ENCODE results near the gene CSMD2. TPM values are rescaled to one million over a fixed set of nuclear protein-coding genes. Genes with fewer than 3 reads are reported as not detected.

The CSMD2 gene
- total RNA-seq, 4 donors from 2014 or later = 0.16 to 1.00 (median 0.27) TPM; not detected in 1

DNA sequence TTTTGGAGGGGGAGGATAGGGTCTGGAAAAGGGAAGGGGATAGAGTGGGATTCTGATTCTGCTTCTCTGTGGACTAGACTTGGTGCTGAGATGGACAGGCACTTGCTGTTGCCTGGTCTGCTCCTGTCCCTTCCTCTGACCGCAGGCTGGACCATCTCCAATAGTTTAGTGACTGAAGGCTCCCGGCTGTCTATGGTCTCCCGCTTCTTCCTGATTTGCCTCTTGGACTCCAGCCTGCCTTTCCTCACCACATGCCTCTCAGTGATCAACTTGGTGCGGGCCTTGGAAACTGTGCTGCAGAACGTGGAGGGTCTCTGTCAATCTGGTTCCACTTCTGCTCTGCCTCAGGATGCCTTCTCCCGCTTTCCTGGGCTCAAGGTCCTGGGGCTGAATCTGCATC, 698.9 kb downstream of the CSMD2 start:
- no peaks in the 10 kb centered on the region for H3K27me3 ChIP-seq
- H3K4me1 ChIP-seq = peaks cover 0 to 23% (median 2%) of the 10 kb centered on the region in 4 donors
- in situ Hi-C loops (cut with MboI; ENCODE audit: low pct_ligation_motif_present in 1 of 4, low pct_unique_long_range_greater_than_20kb in 1 of 4, low sequenced_read_pairs in 3 of 4) = loop anchor here in 3 of 4 donors (10.0 to 25.0 kb wide), 3 partner anchors 104 to 179 kb away; no protein-coding TSS in a partner anchor

DNA sequence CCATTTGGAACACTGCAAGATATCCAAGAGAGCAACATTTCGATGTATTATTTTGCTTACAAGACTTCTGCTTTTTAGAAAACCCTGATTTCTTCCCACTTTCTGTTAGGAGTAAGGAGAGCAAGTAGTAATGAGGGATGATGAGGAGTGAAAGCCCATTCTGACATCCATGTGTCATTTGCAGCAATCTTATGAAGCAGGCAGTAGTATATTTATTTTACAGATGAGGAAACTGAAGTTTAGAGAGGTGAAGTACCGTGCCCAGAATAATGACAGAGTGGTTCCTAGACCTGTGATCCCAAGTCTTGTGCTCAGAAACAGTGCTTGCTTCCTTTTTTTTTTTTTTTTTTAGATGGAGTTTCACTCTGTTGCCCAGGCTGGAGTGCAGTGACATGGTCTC, 699.7 kb downstream of the CSMD2 start:
- in situ Hi-C loops (cut with MboI; ENCODE audit: low pct_ligation_motif_present in 1 of 4, low pct_unique_long_range_greater_than_20kb in 1 of 4, low sequenced_read_pairs in 3 of 4) = loop anchor here in 3 of 4 donors (10.0 to 25.0 kb wide), 3 partner anchors 103 to 178 kb away; no protein-coding TSS in a partner anchor
- Histone ChIP-seq H3K36me3 (no peaks in the 10 kb centered on the region), H3K27me3 (no peaks in the 10 kb centered on the region), H3K9me3 (no peaks in the 10 kb centered on the region), H3K27ac (no peak overlapping the region), H3K4me3 (no peak overlapping the region), H3K4me1 (peaks cover 0 to 22% (median 4%) of the 10 kb centered on the region in 4 donors)
- TF ChIP-seq POLR2AphosphoS5 (IDR thresholded peaks at IDR 0.05) (no peak), POLR2A (IDR thresholded peaks at IDR 0.05) (no peak), EP300 (IDR thresholded peaks at IDR 0.05; ENCODE audit: low read depth) (no peak)
- TF ChIP-seq, protein P1, sequence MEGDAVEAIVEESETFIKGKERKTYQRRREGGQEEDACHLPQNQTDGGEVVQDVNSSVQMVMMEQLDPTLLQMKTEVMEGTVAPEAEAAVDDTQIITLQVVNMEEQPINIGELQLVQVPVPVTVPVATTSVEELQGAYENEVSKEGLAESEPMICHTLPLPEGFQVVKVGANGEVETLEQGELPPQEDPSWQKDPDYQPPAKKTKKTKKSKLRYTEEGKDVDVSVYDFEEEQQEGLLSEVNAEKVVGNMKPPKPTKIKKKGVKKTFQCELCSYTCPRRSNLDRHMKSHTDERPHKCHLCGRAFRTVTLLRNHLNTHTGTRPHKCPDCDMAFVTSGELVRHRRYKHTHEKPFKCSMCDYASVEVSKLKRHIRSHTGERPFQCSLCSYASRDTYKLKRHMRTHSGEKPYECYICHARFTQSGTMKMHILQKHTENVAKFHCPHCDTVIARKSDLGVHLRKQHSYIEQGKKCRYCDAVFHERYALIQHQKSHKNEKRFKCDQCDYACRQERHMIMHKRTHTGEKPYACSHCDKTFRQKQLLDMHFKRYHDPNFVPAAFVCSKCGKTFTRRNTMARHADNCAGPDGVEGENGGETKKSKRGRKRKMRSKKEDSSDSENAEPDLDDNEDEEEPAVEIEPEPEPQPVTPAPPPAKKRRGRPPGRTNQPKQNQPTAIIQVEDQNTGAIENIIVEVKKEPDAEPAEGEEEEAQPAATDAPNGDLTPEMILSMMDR (IDR thresholded peaks at IDR 0.05) = no peak
- DNase-seq = no peak
- WGBS, 2 donors (ENCODE audit: low coverage in 1 of 2) = 82 to 96% methylated on average over 2 of the region's 2 CpGs
- intact Hi-C loops (cut with DNase I; ENCODE audit: low total_unique reads) = loop anchor here (10.0 kb wide), 1 partner anchor 171 kb away; no protein-coding TSS in a partner anchor

More for the DNA sequence above, 698.9 kb downstream of the CSMD2 start:
- no peak overlapping the region for H3K4me3 ChIP-seq
- intact Hi-C loops (cut with DNase I; ENCODE audit: low total_unique reads) = loop anchor here (10.0 kb wide), 1 partner anchor 171 kb away; no protein-coding TSS in a partner anchor
- no peak for TF ChIP-seq POLR2A (IDR thresholded peaks at IDR 0.05)
- no peak for TF ChIP-seq EP300 (IDR thresholded peaks at IDR 0.05; ENCODE audit: low read depth)
- TF ChIP-seq, protein P1 (IDR thresholded peaks at IDR 0.05) = no peak
- no peak for TF ChIP-seq POLR2AphosphoS5 (IDR thresholded peaks at IDR 0.05)
- H3K27ac ChIP-seq = no peak overlapping the region
- no peaks in the 10 kb centered on the region for H3K36me3 ChIP-seq
- peak; percentile 31 for DNase-seq
- H3K9me3 ChIP-seq = no peaks in the 10 kb centered on the region
- WGBS, 2 donors (ENCODE audit: low coverage in 1 of 2) = 50 to 63% methylated on average over 2 to 6 of the region's 6 CpGs

DNA sequence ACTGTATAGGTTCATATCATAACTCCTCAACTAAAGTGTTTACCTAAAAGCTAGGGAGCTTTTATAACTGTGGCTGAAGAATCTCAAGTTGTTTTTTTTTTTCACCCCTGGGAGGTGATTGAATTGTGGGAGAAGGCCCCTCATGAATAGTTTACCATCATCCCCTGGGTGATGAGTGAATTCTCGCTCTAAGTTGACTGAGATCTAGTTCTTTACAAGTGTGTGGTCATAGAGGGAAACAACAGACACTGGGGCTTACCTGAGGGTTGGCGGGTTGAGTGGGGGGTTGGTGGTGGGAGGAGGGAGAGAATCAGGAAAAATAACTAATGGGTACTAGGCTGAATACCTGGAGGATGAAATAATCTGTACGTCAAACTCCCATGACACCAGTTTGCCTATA, 700.5 kb downstream of the CSMD2 start:
- Histone ChIP-seq H3K4me1 (peaks cover 0 to 26% (median 4%) of the 10 kb centered on the region in 4 donors), H3K4me3 (no peak overlapping the region), H3K27me3 (no peaks in the 10 kb centered on the region), H3K36me3 (no peaks in the 10 kb centered on the region), H3K9me3 (no peaks in the 10 kb centered on the region), H3K27ac (no peak overlapping the region)
- DNase-seq = no peak
- in situ Hi-C loops (cut with MboI; ENCODE audit: low pct_ligation_motif_present in 1 of 4, low pct_unique_long_range_greater_than_20kb in 1 of 4, low sequenced_read_pairs in 3 of 4) (loop anchor here in 3 of 4 donors (10.0 to 25.0 kb wide), 3 partner anchors 102 to 177 kb away; no protein-coding TSS in a partner anchor), intact Hi-C loops (cut with DNase I; ENCODE audit: low total_unique reads) (loop anchor here (10.0 kb wide), 1 partner anchor 170 kb away; no protein-coding TSS in a partner anchor)
- TF ChIP-seq, protein P1 (IDR thresholded peaks at IDR 0.05) = no peak
- TF ChIP-seq POLR2AphosphoS5 (IDR thresholded peaks at IDR 0.05) (no peak), EP300 (IDR thresholded peaks at IDR 0.05; ENCODE audit: low read depth) (no peak), POLR2A (IDR thresholded peaks at IDR 0.05) (no peak)
- WGBS, 2 donors (ENCODE audit: low coverage in 1 of 2) = 83 to 93% methylated on average over 2 to 3 of the region's 3 CpGs

Small RNAs within 50 kb of the gene (small RNA-seq; reads per million reads assigned to genes)
- 0 to 0.28 (median 0.06) reads per million in 4 donors for gene RNA5SP42

Other genes starting within 250 kb of the CSMD2 start
- gene C1orf94, start 11.7 kb upstream of the CSMD2 start, total RNA-seq = not detected

All from transverse colon (tissue), 4 donors.